ENCODE measurements around the gene SAP130.

The SAP130 gene

DNA sequence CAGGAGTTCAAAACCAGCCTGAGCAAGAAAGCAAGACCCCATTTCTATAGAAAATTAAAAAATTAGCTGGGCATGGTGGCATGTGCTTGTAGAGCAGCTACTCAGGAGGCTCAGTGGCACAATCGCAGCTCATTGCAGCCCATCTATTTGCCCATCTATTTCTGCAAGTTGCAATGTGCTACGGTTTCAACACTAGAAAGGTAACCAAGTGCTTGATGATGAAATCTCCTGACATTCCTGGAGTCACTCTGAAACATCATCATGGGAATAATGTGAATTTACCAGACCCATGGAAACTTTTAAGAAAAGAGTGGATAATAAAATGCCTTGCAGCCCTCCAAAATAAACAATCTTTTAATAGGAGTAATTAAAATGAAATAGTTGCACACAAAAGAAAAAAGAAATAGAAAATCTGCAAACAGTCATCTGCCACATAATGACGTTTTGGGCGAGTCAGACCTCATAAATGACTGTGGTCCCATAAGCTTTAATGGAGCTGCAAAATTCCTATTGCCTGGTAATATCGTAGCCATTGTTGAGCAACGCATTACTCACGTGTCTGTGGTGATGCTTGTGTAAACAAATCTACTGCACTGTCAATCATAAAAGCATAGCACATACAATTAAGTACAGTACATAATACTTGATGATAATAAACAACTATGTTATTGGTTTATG, 95.5 kb downstream of the SAP130 start:
- H3K27me3 ChIP-seq (ENCODE audit: insufficient read depth, low read length, poor library complexity, severe bottlenecking) = no peaks in the 10 kb centered on the region
- H3K9me2 ChIP-seq (replicated peaks; ENCODE audit: low read depth, low read length) = no peaks in the 10 kb centered on the region
- no peaks in the 10 kb centered on the region for H3K36me3 ChIP-seq (ENCODE audit: insufficient read depth, low read length)
- H3K9me3 ChIP-seq (ENCODE audit: insufficient read depth, low read depth, low read length) = no peaks in the 10 kb centered on the region
- H3K4me1 ChIP-seq (ENCODE audit: insufficient read depth, low read length, poor library complexity, severe bottlenecking) = no peaks in the 10 kb centered on the region
- no peak overlapping the region for H3K4me2 ChIP-seq (ENCODE audit: low read depth, low read length, poor library complexity, severe bottlenecking)
- H4K20me1 ChIP-seq (ENCODE audit: insufficient read depth, low read length, poor library complexity, severe bottlenecking) = no peaks in the 10 kb centered on the region
- no peak overlapping the region for H3K4me3 ChIP-seq (ENCODE audit: low read length, poor library complexity, severe bottlenecking)
- TF ChIP-seq, protein P1, sequence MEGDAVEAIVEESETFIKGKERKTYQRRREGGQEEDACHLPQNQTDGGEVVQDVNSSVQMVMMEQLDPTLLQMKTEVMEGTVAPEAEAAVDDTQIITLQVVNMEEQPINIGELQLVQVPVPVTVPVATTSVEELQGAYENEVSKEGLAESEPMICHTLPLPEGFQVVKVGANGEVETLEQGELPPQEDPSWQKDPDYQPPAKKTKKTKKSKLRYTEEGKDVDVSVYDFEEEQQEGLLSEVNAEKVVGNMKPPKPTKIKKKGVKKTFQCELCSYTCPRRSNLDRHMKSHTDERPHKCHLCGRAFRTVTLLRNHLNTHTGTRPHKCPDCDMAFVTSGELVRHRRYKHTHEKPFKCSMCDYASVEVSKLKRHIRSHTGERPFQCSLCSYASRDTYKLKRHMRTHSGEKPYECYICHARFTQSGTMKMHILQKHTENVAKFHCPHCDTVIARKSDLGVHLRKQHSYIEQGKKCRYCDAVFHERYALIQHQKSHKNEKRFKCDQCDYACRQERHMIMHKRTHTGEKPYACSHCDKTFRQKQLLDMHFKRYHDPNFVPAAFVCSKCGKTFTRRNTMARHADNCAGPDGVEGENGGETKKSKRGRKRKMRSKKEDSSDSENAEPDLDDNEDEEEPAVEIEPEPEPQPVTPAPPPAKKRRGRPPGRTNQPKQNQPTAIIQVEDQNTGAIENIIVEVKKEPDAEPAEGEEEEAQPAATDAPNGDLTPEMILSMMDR (conservative IDR thresholded peaks at IDR 0.05; ENCODE audit: low read length) = no peak
- no peak for TF ChIP-seq EZH2phosphoT487 (IDR thresholded peaks at IDR 0.05; ENCODE audit: borderline replicate concordance)
- no peak overlapping the region for H3K9ac ChIP-seq (ENCODE audit: low read depth, low read length, poor library complexity, severe bottlenecking)
- no peaks in the 10 kb centered on the region for H3K79me2 ChIP-seq (ENCODE audit: insufficient read depth, low read length)
- H3F3A ChIP-seq (ENCODE audit: low read depth) = no peaks in the 10 kb centered on the region
- H2AFZ ChIP-seq (ENCODE audit: low read length) = no peak overlapping the region

GRCh38 chr2:127929449-127929848, 98.4 kb downstream of the SAP130 start:
- TF ChIP-seq, protein P1 (conservative IDR thresholded peaks at IDR 0.05; ENCODE audit: low read length) = no peak
- no peak for TF ChIP-seq EZH2phosphoT487 (IDR thresholded peaks at IDR 0.05; ENCODE audit: borderline replicate concordance)
- H3K4me3 ChIP-seq (ENCODE audit: low read length, poor library complexity, severe bottlenecking) = no peak overlapping the region

DNA sequence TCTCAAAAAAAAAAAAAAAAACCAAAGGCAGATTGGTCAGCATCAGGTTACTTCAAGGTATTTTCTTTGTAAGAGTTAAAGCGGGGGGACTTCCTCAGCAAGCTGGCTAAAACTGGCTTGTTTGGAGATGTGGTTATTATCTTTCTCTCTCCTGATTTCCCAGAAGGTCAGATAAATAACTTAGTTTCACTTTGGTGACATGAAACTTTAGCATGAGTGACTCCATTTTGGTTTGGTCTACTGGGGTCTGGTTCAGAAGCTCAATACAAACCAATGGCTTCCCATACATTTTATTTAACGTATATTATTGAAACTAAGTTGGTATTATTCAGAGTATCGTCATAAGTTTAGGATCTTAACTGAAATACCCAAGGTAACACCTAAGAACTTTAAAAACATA, 100.5 kb downstream of the SAP130 start:
- Histone ChIP-seq H3K79me2 (ENCODE audit: insufficient read depth, low read length) (no peaks in the 10 kb centered on the region), H3K4me1 (ENCODE audit: insufficient read depth, low read length, poor library complexity, severe bottlenecking) (no peaks in the 10 kb centered on the region), H3K36me3 (ENCODE audit: insufficient read depth, low read length) (no peaks in the 10 kb centered on the region), H3K9ac (ENCODE audit: low read depth, low read length, poor library complexity, severe bottlenecking) (no peak overlapping the region), H3K9me3 (ENCODE audit: insufficient read depth, low read depth, low read length) (no peaks in the 10 kb centered on the region), H3K27me3 (ENCODE audit: insufficient read depth, low read length, poor library complexity, severe bottlenecking) (no peaks in the 10 kb centered on the region), H3K9me2 (replicated peaks; ENCODE audit: low read depth, low read length) (no peaks in the 10 kb centered on the region), H4K20me1 (ENCODE audit: insufficient read depth, low read length, poor library complexity, severe bottlenecking) (no peaks in the 10 kb centered on the region), H3F3A (ENCODE audit: low read depth) (no peaks in the 10 kb centered on the region), H3K4me2 (ENCODE audit: low read depth, low read length, poor library complexity, severe bottlenecking) (no peak overlapping the region), H3K4me3 (ENCODE audit: low read length, poor library complexity, severe bottlenecking) (no peak overlapping the region), H2AFZ (ENCODE audit: low read length) (no peak overlapping the region)
- TF ChIP-seq, protein P1 (conservative IDR thresholded peaks at IDR 0.05; ENCODE audit: low read length) = no peak
- no peak for TF ChIP-seq EZH2phosphoT487 (IDR thresholded peaks at IDR 0.05; ENCODE audit: borderline replicate concordance)

More at GRCh38 chr2:127929449-127929848, 98.4 kb downstream of the SAP130 start:
- no peaks in the 10 kb centered on the region for H3K27me3 ChIP-seq (ENCODE audit: insufficient read depth, low read length, poor library complexity, severe bottlenecking)
- H3K4me1 ChIP-seq (ENCODE audit: insufficient read depth, low read length, poor library complexity, severe bottlenecking) = no peaks in the 10 kb centered on the region
- H4K20me1 ChIP-seq (ENCODE audit: insufficient read depth, low read length, poor library complexity, severe bottlenecking) = no peaks in the 10 kb centered on the region
- H3K9me2 ChIP-seq (replicated peaks; ENCODE audit: low read depth, low read length) = no peaks in the 10 kb centered on the region
- H3K9me3 ChIP-seq (ENCODE audit: insufficient read depth, low read depth, low read length) = no peaks in the 10 kb centered on the region
- H3F3A ChIP-seq (ENCODE audit: low read depth) = no peaks in the 10 kb centered on the region
- no peaks in the 10 kb centered on the region for H3K36me3 ChIP-seq (ENCODE audit: insufficient read depth, low read length)
- no peak overlapping the region for H3K4me2 ChIP-seq (ENCODE audit: low read depth, low read length, poor library complexity, severe bottlenecking)
- H3K79me2 ChIP-seq (ENCODE audit: insufficient read depth, low read length) = no peaks in the 10 kb centered on the region
- no peak overlapping the region for H2AFZ ChIP-seq (ENCODE audit: low read length)
- H3K9ac ChIP-seq (ENCODE audit: low read depth, low read length, poor library complexity, severe bottlenecking) = no peak overlapping the region
